Measurements from ENCODE around the gene TMC5. TPM values are rescaled to one million over a fixed set of nuclear protein-coding genes. Genes with fewer than 3 reads are reported as not detected.

The TMC5 gene
- total and polyA plus RNA-seq, 7 donors: 0.01 to 0.04 TPM; not detected in 5

- 33 to 37% (median 35%) methylated on average over 5 of the region's 5 CpGs for WGBS, 3 donors
- DNase-seq (no peak), ATAC-seq (no peak)
- intact Hi-C loops (cut with DNase I): loop anchor here in 1 of 2 donors (2.0 kb wide), 1 partner anchor 32 kb away; the partner anchor contains the start of gene VPS35L
- Histone ChIP-seq H3K27ac (peak overlapping the region; percentile 86), H3K4me1 (peaks cover 33% of the 10 kb centered on the region), H3K4me3 (peak overlapping the region; percentile 80), H3K27me3 (ENCODE audit: insufficient read depth in 3 of 3, low read length in 2 of 3) (no peaks in the 10 kb centered on the region), H3K36me3 (ENCODE audit: insufficient read depth in 1 of 2, low read depth in 1 of 2) (peaks cover 0 to 3% of the 10 kb centered on the region in 2 donors), H3K9me3 (no peaks in the 10 kb centered on the region)
- no peak for TF ChIP-seq CTCF (IDR thresholded peaks at IDR 0.05)
Measured at GRCh38 chr16:19522397-19522732, 104.7 kb downstream of the TMC5 start.

GRCh38 chr16:19522760-19523159 is 105.1 kb downstream of the TMC5 start:
- Histone ChIP-seq H3K9me3 (no peaks in the 10 kb centered on the region), H3K27me3 (ENCODE audit: insufficient read depth in 3 of 3, low read length in 2 of 3) (no peaks in the 10 kb centered on the region), H3K27ac (no peak overlapping the region), H3K4me3 (no peak overlapping the region), H3K36me3 (ENCODE audit: insufficient read depth in 1 of 2, low read depth in 1 of 2) (peaks cover 0 to 5% of the 10 kb centered on the region in 2 donors), H3K4me1 (peaks cover 33% of the 10 kb centered on the region)
- intact Hi-C loops (cut with DNase I): loop anchor here in 1 of 2 donors (2.0 kb wide), 1 partner anchor 32 kb away; the partner anchor contains the start of gene VPS35L
- no peak for TF ChIP-seq CTCF (IDR thresholded peaks at IDR 0.05)
- no peak for ATAC-seq
- DNase-seq: no peak
- 91 to 98% (median 93%) methylated on average over 2 of the region's 2 CpGs for WGBS, 3 donors

DNA sequence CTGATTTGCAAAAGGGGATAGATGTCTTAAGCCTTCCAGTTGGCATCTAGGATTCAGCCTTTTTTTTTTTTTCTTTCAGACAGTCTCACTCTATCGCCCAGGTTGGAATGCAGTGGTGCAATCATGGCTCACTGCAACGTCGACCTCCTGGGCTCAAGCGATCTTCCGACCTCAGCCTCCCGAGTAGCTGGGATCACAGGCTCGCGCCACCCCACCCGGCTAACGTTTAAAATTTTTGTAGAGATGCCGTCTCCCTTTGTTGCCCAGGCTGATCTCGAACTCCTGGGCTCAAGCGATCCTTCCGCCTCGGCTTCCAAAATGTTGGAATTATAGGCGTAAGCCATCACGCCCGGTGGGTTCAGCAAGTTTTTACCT is 105.5 kb downstream of the TMC5 start:
- intact Hi-C loops (cut with DNase I): loop anchor here in 1 of 2 donors (2.0 kb wide), 1 partner anchor 32 kb away; the partner anchor contains the start of gene VPS35L
- Histone ChIP-seq H3K36me3 (ENCODE audit: insufficient read depth in 1 of 2, low read depth in 1 of 2) (peaks cover 0 to 9% of the 10 kb centered on the region in 2 donors), H3K27me3 (ENCODE audit: insufficient read depth in 3 of 3, low read length in 2 of 3) (no peaks in the 10 kb centered on the region), H3K4me1 (peaks cover 33% of the 10 kb centered on the region), H3K4me3 (peak overlapping the region; percentile 90), H3K27ac (peak overlapping the region; percentile 48), H3K9me3 (no peaks in the 10 kb centered on the region)
- no peak for DNase-seq
- ATAC-seq: no peak
- 70 to 76% (median 75%) methylated on average over 18 of the region's 18 CpGs for WGBS, 3 donors
- no peak for TF ChIP-seq CTCF (IDR thresholded peaks at IDR 0.05)

- DNase-seq (peak; percentile 97 to 98), ATAC-seq (peak; percentile 91 to 94 (median 93))
- H3K4me1 ChIP-seq: peaks cover 33% of the 10 kb centered on the region
- TF ChIP-seq CTCF (IDR thresholded peaks at IDR 0.05): no peak
- H3K9me3 ChIP-seq: no peaks in the 10 kb centered on the region
- peak within 1 kb of the TSS; percentile 48 for H3K27ac ChIP-seq
- H3K4me3 ChIP-seq: peak within 1 kb of the TSS; percentile 90
- H3K36me3 ChIP-seq (ENCODE audit: insufficient read depth in 1 of 2, low read depth in 1 of 2): peaks cover 2 to 14% of the 10 kb centered on the region in 2 donors
- no peaks in the 10 kb centered on the region for H3K27me3 ChIP-seq (ENCODE audit: insufficient read depth in 3 of 3, low read length in 2 of 3)
- 1% methylated on average over 39 to 51 of the region's 51 CpGs for WGBS, 3 donors
- intact Hi-C loops (cut with DNase I): loop anchor here in 1 of 2 donors (2.0 kb wide), 1 partner anchor 31 kb away; the partner anchor contains the start of gene VPS35L
Measured at GRCh38 chr16:19523559-19524355, 106.1 kb downstream of the TMC5 start, which contains the start of gene CCP110. Gene CCP110, plus strand, starts transcription at chr16:19523942. Its CDS starts 3,940 bp downstream, at chr16:19527882.
